ENCODE measurements around the gene GEMIN5.
"Not testable (repeated sequence)": the region's sequence is repeated elsewhere in the genome, so short reads cannot be mapped to it uniquely, and the experiment has no call there.

Gene GEMIN5

GRCh38 chr5:154937718-154938466 is at the start of gene GEMIN5:
Gene GEMIN5 (minus strand): TSS chr5:154938211. CDS start chr5:154938133, 78 bp downstream.
- DNase-seq, result peak; percentile 85

- no peak for DNase-seq
These were observed 48.1 kb upstream of the GEMIN5 start for GRCh38 chr5:154986151-154986550.

- DNase-seq, result peak; percentile 85
These were observed 47.0 kb upstream of the GEMIN5 start for GRCh38 chr5:154984946-154985516.

GRCh38 chr5:154978294-154978693 is 40.3 kb upstream of the GEMIN5 start:
- DNase-seq, result not testable (repeated sequence)

- DNase-seq, result no peak
These were observed 39.4 kb upstream of the GEMIN5 start for GRCh38 chr5:154977409-154977808.

- not testable (repeated sequence) for DNase-seq
These were observed 38.1 kb upstream of the GEMIN5 start for GRCh38 chr5:154976082-154976481.

- DNase-seq, result peak; percentile 18
These were observed 34.6 kb upstream of the GEMIN5 start for GRCh38 chr5:154972476-154973080.

GRCh38 chr5:154971501-154971900 is 33.5 kb upstream of the GEMIN5 start:
- DNase-seq, result no peak

- no peak for DNase-seq
These were observed 32.7 kb upstream of the GEMIN5 start for GRCh38 chr5:154970759-154971158.

- no peak for DNase-seq
These were observed 30.9 kb upstream of the GEMIN5 start for GRCh38 chr5:154968953-154969352.

- no peak for DNase-seq
These were observed 29.5 kb upstream of the GEMIN5 start for GRCh38 chr5:154967421-154968024.

- DNase-seq, result no peak
These were observed 28.9 kb upstream of the GEMIN5 start for GRCh38 chr5:154966874-154967273.

GRCh38 chr5:154966081-154966841 is 28.2 kb upstream of the GEMIN5 start:
- DNase-seq, result no peak

GRCh38 chr5:154962494-154962893 is 24.5 kb upstream of the GEMIN5 start:
- no peak for DNase-seq

- DNase-seq, result no peak
These were observed 18.7 kb upstream of the GEMIN5 start for GRCh38 chr5:154956712-154957111.

GRCh38 chr5:154949781-154950180 is 11.8 kb upstream of the GEMIN5 start:
- no peak for DNase-seq

GRCh38 chr5:154948313-154948712 is 10.3 kb upstream of the GEMIN5 start:
- no peak for DNase-seq

GRCh38 chr5:154947778-154948177 is 9.8 kb upstream of the GEMIN5 start:
- DNase-seq, result no peak

- DNase-seq, result no peak
These were observed 7.8 kb upstream of the GEMIN5 start for GRCh38 chr5:154945695-154946301.

GRCh38 chr5:154944716-154945115 is 6.7 kb upstream of the GEMIN5 start:
- DNase-seq, result peak; percentile 21

- no peak for DNase-seq
These were observed 5.5 kb upstream of the GEMIN5 start for GRCh38 chr5:154943527-154943926.
